ENCODE data around the gene PEF1. TPM values are rescaled to one million over a fixed set of nuclear protein-coding genes. Genes with fewer than 3 reads are reported as not detected.

The PEF1 gene
- total RNA-seq, 1 experiment from 2014 or later, result 40.3 TPM

DNA sequence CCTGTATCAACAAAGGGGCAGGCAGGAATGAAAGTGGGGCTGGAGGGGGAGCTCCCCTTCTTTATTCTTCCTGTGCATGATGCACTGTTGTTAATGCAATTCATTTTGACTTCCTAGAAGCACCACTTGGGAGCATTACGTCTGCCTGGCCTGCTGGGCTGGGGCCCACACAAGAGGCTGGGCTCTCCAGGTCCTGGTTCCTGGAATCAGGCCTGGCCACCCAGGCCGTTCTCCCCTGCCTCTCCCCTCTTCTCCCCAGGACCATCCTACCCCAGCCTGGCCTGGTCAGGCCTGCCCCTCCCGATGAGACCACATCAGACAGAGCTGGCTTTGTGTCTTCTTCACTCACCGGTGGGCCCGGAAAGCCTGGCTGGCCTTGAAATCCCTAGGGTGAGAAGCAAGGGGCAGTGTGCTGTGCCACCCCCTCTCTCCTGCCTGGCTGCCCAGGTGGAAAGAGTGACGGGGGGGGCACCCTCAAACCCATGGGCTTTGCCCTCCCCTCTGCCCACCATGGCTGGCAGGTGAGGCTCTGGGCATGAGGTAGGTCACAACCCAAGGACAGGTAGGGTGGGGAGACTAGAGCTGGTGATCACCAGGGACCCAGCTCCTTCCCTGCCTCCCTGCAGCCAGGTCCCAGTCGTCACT, 20.7 kb upstream of the PEF1 start:
- no peak overlapping the region for H4K5ac ChIP-seq (ENCODE audit: insufficient read length, low read depth, low read length)
- Mint-ChIP-seq H3K27ac (no peak overlapping the region), H3K4me1 (peaks cover 20 to 27% of the 10 kb centered on the region in 2 experiments), H3K9me3 (no peaks in the 10 kb centered on the region; a peak in 1 of 5 replicates), H3K27me3 (ENCODE audit: low read depth) (peaks cover 7% of the 10 kb centered on the region), H3K36me3 (ENCODE audit: insufficient read depth in 1 of 3, low read depth in 3 of 3) (no peaks in the 10 kb centered on the region), H3K4me3 (no peak overlapping the region)
- no peak overlapping the region for H3K27ac ChIP-seq (ENCODE audit: insufficient read length, low read depth, low read length)
- H3K4ac ChIP-seq (ENCODE audit: low read depth, low read length), result no peak overlapping the region
- H3K4me2 ChIP-seq (ENCODE audit: insufficient read depth, insufficient read length, low read length), result no peak overlapping the region
- H4K91ac ChIP-seq (ENCODE audit: insufficient read length, low read depth, low read length), result no peak overlapping the region
- H2AK5ac ChIP-seq (ENCODE audit: insufficient read length, low read length), result no peak overlapping the region
- TF ChIP-seq, protein P1, sequence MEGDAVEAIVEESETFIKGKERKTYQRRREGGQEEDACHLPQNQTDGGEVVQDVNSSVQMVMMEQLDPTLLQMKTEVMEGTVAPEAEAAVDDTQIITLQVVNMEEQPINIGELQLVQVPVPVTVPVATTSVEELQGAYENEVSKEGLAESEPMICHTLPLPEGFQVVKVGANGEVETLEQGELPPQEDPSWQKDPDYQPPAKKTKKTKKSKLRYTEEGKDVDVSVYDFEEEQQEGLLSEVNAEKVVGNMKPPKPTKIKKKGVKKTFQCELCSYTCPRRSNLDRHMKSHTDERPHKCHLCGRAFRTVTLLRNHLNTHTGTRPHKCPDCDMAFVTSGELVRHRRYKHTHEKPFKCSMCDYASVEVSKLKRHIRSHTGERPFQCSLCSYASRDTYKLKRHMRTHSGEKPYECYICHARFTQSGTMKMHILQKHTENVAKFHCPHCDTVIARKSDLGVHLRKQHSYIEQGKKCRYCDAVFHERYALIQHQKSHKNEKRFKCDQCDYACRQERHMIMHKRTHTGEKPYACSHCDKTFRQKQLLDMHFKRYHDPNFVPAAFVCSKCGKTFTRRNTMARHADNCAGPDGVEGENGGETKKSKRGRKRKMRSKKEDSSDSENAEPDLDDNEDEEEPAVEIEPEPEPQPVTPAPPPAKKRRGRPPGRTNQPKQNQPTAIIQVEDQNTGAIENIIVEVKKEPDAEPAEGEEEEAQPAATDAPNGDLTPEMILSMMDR (conservative IDR thresholded peaks at IDR 0.05), result no peak
- H3K14ac ChIP-seq (ENCODE audit: insufficient read depth, low read length), result no peak overlapping the region
- no peaks in the 10 kb centered on the region for H3K79me2 ChIP-seq (ENCODE audit: insufficient read depth, low read length)
- no peak overlapping the region for H3K56ac ChIP-seq (ENCODE audit: insufficient read length, low read depth, low read length)
- H3K18ac ChIP-seq (ENCODE audit: insufficient read length, low read depth, low read length), result no peak overlapping the region
- H3K4me1 ChIP-seq (ENCODE audit: insufficient read depth, low read length), result no peaks in the 10 kb centered on the region; the same call in 1 of the 2 replicates
- H3K79me1 ChIP-seq (ENCODE audit: insufficient read depth, low read depth, low read length, poor library complexity, severe bottlenecking), result no peaks in the 10 kb centered on the region
- no peak overlapping the region for H4K8ac ChIP-seq (replicated peaks; ENCODE audit: insufficient read length, low read depth, low read length)
- H2BK15ac ChIP-seq (ENCODE audit: low read depth, low read length), result no peak overlapping the region
- H3K23me2 ChIP-seq (ENCODE audit: insufficient read length, low read depth, low read length, poor library complexity, severe bottlenecking), result no peaks in the 10 kb centered on the region
- no peak overlapping the region for H3K23ac ChIP-seq (ENCODE audit: insufficient read length, low read depth, low read length)
- H2AFZ ChIP-seq (ENCODE audit: low read length), result no peak overlapping the region
- no peak overlapping the region for H3K9ac ChIP-seq (ENCODE audit: extremely low read depth, insufficient read length, low read length)
- no peak overlapping the region for H2BK20ac ChIP-seq (ENCODE audit: low read depth, low read length, poor library complexity, severe bottlenecking)
- no CpG with 5 or more reads among the region's 7 CpGs for WGBS (ENCODE audit: extremely low coverage, insufficient read length, low lambda C conversion rate)
- no peak overlapping the region for H2BK5ac ChIP-seq (ENCODE audit: insufficient read length, low read length)
- peaks cover 4% of the 10 kb centered on the region for H4K20me1 ChIP-seq (ENCODE audit: control insufficient read depth, insufficient read depth, insufficient read length)
- H3T11ph ChIP-seq (ENCODE audit: low read length), result no peak overlapping the region
- no peak for DNase-seq
- no peaks in the 10 kb centered on the region for H3K27me3 ChIP-seq (ENCODE audit: insufficient read depth, low read length)
- H2BK120ac ChIP-seq (ENCODE audit: low read depth, low read length, poor library complexity, severe bottlenecking), result no peak overlapping the region
- H2BK12ac ChIP-seq (ENCODE audit: insufficient read length, low read depth, low read length), result no peak overlapping the region
- H3K9me3 ChIP-seq (ENCODE audit: control insufficient read depth, low read depth, low read length), result no peaks in the 10 kb centered on the region
